ENCODE data around the gene CHRDL2.

CHRDL2 gene

DNA sequence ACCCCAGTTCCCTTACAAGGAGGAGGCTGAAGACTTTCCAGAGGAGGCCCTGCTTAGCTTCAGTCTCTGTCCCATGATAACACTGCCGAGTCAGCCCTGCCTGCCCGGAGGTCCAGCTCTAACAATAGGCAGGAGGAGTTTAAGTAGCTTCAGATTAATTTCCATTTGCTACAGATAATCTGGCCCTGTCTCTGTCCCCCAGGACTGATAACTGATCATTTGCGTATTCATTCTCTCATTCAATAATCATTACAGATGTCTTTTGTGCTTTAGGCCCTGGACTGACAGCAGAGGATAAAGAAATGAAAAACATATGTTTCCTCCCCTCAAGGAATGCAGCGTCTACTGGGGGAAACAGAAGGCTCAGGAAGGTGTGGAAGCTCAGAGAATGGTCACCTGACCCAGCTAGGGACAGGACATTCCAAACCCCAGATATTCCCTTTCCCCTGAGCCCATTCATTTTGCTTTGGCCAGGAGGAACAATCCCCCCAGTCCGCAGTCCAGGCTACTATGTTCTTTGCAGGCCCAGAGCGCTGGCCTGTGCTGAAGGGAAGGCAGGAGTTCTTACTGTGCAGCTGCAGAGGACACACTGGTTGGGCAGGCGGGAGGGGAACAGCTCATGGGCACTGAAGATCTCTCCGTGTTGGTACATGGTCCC is 20.8 kb downstream of the CHRDL2 start:
- no peak for DNase-seq

DNA sequence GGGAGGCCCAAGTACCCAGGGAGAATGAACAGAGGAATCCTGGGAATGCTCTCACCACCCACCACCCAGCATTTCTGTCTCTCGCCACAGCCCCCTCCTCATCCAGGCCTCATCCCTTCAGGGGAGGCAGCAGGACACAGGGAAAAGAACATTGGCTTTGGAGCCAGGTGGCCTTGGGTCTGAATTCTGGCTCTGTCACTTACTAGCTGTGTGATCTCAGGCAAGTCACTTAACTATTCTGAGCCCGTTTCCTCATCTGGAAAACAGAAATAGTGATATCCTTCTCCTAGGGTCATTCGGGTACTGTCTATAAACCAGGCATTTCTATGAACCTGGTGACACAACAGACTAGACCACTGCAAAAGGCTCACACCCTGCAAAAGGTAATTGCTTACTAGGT is 22.1 kb downstream of the CHRDL2 start:
- no peak for DNase-seq

- no peak for DNase-seq
Measured at GRCh38 chr11:74707602-74708510, 23.4 kb downstream of the CHRDL2 start.

DNA sequence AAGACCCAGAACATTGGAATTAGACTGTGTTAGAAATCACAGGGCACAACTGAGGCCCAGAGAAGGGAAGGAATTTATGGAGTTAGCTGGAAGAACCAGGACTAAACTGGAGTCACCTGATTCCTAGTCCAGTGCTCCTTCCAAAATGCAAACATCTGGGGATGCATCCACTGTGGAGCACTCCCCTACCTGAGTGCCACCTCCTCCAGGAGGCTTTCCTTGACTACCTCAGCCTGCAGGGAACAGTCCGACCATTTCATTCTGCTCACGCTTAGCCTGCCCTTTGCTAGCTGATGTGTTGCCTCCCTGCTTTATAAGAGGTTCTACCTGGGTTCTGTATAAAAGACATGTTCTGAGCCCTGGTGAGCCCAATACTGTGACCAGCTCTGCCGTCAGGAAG is 24.0 kb downstream of the CHRDL2 start:
- DNase-seq, result no peak

DNA sequence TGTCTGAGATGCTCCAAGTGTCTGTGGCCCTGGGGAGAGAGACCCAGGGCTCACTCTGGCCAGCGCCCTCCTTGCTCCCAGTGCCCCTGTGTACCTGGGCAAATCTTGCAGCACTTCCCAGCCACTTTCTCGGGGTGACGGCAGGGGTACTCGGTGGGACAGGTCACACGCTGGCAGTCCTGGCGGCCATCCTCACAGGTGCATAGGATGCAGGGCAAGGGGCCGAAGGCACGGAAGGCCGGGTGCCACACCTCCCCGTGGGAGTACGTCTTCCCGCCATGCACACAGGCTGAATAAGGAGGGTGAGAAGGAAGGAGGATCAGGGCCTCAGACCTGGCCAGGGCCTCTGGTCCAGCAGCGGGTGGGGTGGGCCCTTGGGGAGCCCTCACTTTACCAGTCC is 28.0 kb downstream of the CHRDL2 start:
- DNase-seq, result no peak

DNA sequence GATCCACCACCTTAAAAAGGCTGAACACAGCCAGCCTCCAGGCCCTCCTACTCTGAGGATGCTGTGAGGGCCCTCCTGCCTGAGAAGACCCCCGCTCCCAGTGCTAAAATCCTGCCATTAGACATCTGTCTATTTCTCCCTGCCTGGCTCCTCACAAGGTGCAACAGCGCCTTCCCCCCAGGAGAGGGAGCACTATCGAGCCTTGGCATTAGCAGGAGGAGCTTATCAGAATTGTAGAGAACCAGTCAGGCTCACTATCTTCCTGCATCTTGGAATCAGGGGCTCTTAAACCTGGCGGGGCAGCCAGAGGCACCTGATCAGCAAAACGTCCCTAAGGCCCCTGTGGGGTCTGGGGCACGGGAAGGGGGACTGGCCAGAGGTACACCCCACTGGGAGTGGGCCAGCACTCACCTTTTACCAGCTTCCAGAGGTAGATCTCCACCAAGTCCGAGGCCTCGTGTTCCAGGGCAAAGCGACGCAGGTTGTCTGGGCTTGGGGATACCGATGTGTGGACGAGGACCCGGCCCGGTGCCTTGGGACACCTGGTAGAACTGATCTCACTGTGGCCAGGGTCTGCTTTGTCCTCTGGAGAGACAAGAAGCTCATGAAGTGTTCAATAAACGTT is 28.7 kb downstream of the CHRDL2 start:
- no peak for DNase-seq

DNA sequence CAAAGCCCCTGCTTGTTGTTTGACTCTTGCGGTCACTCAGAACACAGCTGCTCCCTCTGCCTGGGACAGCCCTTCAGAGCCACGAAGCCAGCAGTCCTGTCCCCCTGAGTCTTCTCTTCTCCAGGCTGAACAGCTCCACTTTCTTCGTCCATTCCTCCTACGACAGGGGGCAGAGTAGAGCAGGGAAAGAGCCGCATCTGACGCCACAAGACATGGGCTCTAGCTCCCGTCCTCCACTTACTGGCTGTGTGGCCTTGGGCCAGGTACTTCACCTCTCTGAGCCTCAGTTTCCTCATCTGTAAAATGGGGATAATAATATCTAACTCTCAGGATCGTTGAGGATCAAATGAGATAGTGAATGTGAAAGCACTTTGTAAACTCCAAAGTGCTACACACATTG is 29.9 kb downstream of the CHRDL2 start:
- no peak for DNase-seq

GRCh38 chr11:74699615-74700396 is 31.4 kb downstream of the CHRDL2 start:
- DNase-seq, result no peak

DNA sequence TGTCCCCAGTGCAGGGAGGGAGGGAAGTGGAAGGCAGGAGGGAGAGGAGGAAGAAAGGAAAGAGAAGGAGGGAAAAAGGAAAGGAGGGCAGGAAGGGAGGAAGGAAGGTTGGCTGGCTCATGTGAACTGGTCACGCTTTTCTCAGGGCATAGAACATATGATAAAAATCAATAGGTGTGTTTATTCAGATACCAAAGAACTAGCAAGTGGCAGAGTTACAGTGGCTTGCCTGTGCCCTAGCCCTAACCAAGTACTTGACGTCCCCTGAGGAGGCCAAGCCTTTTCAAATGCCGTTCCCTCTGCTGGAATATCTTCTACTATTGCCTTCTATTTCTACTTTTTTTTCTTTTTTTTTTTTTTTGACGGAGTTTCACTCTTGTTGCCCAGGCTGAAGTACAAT is 33.5 kb downstream of the CHRDL2 start:
- DNase-seq, result no peak

DNA sequence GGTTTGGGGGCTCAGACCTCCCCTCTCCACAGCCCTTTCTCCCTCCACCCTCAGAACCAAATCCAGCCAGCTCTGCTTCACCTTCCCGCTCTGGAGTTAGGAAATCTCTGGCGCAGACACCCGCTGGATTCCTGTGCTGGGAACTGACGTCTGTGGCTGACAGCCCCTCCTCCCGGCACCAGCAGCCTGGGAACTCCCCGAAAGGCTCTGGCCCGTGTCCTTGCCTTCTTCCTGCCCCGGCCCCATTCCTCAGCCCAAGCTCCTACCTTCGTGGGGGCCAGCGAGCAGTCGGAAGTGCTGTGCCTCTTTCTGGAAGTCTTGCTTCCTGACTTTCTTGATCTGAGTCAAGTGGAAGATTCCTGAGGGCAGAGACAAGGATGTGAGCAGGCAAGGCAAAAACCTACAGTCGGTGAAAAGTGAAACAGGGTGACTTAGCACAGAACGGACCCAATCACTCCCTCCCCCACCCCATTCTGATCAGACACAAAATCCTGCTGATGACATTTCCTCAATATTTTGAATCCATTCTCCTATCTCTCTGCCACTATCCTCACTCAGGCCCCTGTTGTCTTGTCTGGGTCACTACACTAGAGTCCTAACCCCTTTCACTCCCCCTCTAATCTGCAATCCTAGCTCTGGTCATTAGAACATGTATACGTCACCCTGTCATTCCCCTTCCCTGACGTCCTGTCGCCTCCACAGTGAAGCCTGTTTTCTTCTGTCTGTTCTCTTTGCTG is 34.1 kb downstream of the CHRDL2 start:
- DNase-seq, result no peak

DNA sequence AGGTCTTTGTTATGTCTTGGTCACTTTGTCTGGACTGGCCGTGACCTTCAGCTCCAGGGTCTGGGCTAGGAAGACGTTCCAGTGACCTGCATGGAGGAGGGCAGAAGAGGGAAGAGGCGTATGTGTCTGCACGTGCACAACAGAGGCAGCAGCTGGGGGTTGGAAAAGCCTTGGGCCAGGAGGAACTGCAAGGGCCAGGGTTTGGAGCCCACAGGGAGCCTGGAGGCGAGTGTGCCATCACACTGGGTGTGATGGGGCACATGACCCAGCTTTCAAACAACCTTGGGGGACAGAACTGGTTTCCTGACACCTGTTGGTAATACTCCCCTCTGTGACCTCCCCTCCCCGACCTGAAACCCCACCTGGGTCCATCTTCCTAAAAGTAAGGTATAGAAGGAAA is 34.7 kb downstream of the CHRDL2 start:
- DNase-seq, result no peak

DNA sequence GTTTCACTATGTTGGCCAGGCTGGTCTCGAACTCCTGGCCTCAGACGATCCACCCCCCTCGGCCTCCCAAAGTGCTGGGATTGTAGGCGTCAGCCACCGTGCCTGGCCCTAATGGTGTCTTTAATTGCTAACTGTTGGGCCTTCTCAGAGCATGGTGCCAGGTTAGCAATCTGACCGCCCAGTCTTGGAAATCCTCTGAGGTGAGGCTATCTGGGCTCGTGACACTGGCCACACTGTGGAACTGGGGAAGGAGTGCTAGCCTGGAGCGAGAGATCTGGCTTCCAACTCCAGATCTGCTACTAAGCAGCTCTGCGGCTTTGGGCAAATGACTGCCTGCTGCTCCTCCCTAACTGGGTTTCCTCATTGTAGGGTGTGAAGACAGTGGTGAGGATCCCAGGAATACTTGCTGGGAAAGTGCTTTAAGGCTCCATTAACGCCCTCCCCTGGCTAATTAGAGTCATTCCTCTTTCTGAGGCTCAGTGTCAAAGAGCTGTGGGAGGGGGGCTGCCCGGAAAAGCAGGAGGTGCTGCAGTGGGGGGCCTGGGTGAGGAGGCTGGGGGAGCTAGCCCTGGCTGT is 35.4 kb downstream of the CHRDL2 start:
- DNase-seq, result no peak

DNA sequence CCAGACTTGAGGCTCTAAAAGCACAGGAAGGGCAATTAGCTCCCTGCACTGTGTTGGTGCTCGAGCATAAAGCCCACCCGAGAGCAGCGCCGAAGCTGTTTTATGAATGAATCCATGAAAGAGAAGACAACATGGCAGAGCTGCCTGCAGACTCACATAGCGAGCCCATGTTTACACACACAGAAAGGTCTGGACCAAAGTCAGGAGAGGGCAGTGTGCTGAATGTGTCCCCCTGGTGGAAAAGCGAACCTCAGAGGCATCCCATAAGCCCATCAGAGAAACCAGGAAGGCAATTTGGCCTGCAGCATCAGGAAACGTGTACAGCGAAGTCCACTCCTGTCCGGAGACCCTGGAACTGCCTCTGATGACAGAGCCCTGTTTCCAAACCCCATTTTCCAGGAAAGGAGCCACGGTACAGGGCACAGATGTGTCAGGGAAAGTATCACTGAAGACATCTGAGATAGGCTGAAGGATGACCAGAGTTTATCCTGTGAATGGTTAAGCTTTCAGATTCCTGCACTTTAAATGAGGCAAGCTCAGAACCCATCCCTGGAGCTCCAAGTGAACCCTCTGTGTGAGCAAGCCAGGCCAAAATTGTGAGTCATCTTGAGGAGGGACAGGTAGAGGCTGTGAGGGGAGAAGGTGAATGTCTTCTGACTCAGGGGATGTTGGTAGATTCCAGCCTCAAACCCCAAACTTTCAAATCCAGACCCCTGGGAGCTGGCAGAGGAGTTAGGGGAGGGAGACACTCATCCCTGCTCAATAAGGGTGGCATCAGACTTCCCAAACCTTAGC is 36.9 kb downstream of the CHRDL2 start:
- DNase-seq, result no peak

DNA sequence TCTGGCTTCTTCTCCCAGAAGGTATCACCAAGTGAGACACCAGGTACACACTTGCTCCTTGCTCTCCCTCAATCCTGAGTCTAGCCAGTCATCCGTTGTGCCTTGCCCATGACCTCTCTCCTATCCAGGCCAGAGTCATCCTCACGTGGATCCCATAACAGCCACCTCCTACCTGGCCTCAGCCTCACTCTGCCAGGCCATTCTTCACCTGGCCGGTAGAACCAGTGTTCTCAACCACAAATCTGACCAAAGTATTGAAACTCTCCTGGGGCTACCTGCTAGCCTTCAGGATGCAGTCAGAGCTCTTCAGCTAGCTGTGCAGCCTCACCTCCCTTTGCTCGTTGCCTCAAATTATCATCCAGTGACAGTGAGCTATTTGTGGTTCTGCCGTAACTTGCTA is 37.7 kb downstream of the CHRDL2 start:
- DNase-seq, result no peak

- DNase-seq, result no peak
Measured at GRCh38 chr11:74691755-74692154, 39.5 kb downstream of the CHRDL2 start.

GRCh38 chr11:74689666-74690065 is 41.6 kb downstream of the CHRDL2 start:
- DNase-seq, result no peak

- DNase-seq, result no peak
Measured at GRCh38 chr11:74687237-74688023, 43.8 kb downstream of the CHRDL2 start.

GRCh38 chr11:74686792-74687191 is 44.4 kb downstream of the CHRDL2 start:
- no peak for DNase-seq

GRCh38 chr11:74685905-74686304 is 45.3 kb downstream of the CHRDL2 start:
- DNase-seq, result no peak

GRCh38 chr11:74685338-74685737 is 45.9 kb downstream of the CHRDL2 start:
- no peak for DNase-seq

Data from GF-D8 (cell line).